ENCODE data around the gene RANBP10.
"Not testable (repeated sequence)": the region's sequence is repeated elsewhere in the genome, so short reads cannot be mapped to it uniquely, and the experiment has no call there.

RANBP10 gene

DNA sequence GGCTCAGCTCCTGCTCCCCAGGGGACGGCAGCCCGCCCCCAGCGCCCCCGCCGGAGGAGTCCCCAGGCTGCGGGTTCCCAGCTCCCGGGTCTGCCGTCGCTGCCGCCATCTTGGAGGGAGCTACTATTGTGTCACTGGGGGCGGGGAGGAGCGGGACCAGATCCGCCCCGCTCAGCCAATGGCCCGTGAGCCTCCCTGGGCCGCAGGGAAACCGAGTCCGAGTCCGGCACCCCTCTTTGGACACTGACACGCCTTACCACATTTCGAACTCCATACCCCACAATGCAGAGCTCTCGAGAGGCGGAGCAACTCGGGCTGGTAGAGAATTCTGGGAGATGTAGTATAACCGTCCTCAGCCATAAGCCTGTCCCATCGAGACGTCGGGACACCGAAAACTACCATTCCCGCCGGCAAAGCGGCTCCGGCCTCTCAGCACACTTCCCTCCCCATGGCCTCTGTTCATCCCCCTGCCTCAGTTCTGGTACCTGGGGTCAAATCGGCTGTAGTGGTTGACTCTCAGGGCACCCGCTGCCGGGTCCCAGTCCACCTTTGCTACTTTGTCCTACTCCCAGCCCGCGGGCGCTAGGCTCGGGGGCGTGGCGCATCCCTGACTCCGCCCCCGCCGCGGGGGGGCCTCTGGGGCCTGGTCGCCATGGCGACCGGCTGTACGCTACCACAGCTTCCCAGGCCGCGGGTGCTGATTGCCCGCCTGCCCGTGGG, at the start of gene RANBP10, which contains the start of gene TSNAXIP1:
TSS of gene RANBP10 (minus strand) at position 133 of the 720 bp plus-strand sequence. CDS start at position 109, 24 bp downstream.
TSS of gene TSNAXIP1 (plus strand) at position 462 of the 720 bp plus-strand sequence. CDS start 261 bp downstream, outside the sequence.
- DNase-seq = peak; percentile 99

DNA sequence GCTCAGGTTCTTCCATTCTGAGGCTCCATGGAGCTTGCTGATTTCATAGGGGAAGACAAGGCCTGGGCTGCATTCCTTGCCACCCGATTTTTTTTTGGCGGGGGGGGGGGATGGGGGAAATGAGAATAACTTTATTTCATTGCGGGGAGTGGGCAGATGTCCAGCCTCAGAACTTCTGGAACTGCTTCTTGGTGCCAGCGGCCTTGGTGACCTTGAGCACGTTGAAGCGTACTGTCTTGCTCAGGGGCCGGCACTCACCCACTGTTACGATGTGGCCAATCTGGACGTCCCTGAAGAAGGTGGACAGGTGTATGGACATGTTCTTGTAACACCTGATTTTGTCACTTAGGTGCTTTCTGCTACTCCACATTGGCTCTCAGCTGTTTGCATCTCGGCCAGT, 49.4 kb upstream of the RANBP10 start:
- DNase-seq = no peak

DNA sequence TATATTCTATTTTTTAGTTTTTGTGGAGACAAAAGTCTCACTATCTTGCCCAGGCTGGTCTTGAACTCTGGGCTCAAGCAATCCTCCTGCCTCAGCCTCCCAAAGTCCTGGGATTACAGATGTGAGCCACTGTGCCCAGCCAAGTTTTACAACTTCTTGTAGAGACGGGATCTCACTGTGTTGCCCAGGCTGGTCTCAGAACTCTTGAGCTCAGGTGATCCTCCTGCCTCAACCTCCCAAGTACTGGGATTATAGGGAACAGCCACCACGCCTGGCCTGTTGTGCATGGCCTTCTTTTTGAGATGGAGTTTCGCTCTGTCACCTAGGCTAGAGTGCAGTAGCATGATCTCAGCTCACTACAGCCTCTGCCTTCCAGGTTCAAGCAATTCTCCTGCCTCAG, 47.3 kb upstream of the RANBP10 start:
- no peak for DNase-seq

DNA sequence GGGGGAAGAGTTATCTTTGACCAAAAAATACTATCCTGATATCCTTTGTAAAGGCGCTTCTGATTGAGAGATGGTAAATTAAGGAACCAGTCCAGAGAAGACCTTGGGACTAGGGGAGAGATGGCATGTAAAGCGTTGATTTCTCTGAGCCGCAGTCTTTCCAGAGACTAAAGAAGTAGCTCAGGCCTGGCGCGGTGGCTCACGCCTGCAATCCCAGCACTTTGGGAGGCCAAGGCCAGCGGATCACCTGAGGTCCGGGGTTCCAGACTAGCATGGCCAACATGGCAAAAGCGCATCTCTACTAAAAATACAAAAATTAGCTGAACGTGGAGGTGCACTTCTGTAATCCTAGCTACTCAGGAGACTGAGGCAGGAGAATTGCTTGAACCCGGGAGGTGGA, 41.8 kb upstream of the RANBP10 start:
- no peak for DNase-seq

DNA sequence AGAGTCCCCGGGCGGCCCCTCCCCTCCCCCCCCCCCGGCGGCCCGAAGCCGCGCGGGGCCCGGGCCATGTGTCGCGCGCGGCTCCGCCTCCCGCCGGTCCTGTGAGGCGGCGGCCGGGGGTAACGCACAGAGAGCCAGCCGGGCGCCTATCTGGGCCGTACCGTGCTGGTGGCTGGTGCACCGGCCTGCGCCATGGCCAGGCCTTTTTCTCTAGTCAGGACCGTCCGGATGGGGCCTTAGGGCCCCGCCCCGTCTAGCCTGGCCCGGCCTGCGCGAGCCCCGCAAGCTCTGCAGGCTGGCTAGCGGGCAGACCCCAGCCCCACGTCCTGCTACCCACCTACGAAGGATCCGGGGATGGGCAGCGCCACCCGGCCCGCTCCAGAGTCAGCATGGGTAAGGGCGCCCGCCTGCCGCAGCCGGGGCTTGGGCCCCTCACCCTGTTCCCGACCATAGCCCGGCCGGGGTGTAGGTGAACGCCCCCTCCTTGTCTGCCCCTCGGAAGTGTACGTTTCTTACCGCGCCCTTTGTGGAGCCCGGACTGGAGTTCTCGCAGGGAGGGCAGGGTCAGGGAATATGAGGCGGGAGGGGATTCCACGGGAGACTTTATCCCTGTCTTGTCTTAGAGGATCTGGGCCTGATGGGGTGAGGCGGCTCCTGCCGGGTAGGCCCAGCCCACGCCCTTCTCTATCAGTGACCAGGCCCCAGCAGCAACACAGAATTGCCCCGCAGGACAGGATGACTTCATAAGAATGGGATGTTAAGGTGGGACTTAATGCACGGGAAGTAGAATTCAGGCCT, 40.9 kb upstream of the RANBP10 start, which contains the start of gene CENPT:
TSS of gene CENPT (minus strand) at position 630 of the 798 bp plus-strand sequence. CDS start 13,834 bp downstream, outside the sequence.
- DNase-seq = peak; percentile 69

DNA sequence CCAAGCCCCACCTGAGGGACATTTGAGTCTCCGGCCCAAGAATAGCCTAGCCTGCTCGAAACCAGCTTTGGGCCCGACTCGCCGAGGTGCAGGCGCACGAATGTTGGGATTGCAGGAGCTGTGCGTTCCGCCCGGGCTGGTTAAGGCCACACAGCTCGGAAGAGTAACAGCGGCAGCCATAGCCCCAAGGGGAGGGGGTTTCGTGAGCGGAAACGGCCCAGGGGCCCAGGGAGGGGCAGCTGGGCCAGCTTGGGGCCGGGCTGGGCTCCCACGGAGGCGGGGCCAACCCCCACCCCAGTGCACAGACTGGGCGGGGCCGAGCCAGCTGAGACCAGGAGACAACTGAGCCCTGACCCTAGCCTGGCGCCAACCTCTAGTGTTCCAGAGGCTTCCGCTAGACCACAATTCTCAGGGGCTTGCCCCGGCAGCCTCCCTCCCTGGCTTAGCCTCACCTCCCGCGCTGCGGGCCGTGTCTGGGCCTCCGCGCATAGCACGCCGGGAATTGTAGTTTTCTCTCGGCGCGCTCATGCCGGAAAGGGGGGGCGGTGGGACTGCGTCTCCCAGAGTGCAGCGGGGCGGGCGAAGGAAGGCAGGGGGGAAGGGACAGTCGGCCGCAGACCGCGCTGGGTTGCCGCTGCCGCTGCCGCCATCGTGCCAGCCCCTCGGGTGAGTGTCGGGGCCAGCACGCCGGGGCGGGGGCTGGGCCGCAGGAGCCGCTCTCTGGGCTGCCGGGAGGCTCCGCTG, 40.1 kb upstream of the RANBP10 start, which contains the start of gene NUTF2:
TSS of gene NUTF2 (plus strand) at position 614 of the 744 bp plus-strand sequence. CDS start 18,198 bp downstream, outside the sequence.
- peak; percentile 96 for DNase-seq

DNA sequence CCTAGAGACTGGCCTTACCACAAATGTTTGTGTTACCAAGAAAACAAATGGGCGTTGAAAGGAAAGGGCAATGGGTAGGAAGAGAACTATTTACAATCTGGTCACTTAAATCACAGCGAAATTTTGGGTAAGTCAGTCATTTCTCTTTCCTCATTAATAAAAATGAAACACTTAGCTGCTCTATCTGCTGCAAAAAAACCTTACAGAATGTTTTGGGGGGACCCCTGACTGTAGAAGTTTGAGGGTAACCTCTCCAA, 39.6 kb upstream of the RANBP10 start:
- no peak for DNase-seq

DNA sequence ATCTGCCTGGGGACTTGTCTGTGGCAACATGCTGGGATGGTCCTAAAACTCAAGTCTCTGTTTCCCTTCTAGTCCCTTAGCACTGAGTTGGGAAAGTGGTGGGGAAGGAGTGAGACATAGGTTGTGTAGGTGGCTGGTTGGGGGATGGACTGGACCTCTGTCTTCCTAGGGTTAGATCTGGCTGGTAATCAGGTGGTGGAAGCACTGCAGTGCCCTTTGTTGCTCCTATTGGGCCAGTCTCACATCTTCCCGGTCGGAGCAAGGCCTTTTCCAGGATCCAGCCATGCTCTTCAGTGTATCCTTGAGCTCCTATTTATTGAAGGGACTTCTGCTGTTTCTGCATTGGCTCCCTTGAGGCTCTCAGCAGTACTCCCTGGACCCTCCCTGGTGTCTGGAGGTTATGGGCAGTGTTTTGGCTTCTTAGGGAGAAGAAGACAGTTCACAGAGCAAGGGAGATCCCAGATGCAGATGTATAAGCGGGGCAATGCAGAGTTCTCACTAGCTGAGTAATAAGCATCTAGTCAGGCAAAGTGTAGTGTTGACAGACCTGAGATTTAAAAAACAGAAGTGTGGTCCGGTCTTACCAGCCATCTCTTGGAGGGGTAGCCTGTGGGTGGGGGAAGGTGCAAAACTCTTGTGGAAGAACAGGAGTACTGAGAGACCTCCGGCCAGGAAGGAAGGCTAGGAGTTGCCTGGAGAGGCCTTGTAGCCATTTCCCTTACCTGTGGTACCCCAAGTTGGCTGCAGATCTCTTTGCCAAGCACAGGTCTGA, 39.1 kb upstream of the RANBP10 start:
- no peak for DNase-seq

DNA sequence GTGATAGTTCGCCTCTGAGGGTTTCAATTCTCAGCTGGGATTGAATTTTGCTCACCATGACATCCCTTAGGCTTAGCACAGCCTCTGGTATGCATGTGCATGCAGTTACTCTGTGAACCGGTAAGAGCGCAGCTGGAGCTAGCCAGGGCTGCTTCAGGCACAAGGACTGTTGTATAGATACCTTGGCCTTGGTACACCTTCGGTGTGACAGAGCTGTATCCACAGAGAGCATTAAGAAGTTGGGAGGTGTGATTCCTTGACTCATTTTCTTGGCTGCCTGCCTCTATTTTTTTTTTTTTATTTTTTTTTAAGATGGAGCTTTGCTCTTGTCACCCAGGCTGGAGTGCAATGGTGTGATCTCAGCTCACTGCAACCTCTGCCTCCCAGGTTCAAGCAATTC, 38.1 kb upstream of the RANBP10 start:
- peak; percentile 35 for DNase-seq

DNA sequence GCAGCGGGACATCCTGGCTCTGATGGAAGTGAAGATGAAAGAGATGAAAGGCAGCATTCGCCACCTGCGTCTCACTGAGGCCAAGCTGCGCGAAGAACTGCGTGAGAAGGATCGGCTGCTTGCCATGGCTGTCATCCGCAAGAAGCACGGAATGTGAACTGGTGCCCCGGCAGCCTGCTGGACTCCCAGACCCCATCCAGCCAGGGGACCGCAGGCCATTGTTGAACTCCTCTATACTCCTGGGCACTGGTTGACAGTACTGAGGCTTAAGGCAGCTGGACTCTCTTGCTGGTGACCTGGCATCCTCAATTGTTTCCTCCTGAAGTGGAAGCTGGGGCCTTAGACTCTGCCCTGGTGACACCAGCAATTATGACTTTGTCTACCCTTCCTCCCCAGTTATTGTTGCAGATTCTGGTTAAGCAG, 37.0 kb upstream of the RANBP10 start:
- DNase-seq = no peak

DNA sequence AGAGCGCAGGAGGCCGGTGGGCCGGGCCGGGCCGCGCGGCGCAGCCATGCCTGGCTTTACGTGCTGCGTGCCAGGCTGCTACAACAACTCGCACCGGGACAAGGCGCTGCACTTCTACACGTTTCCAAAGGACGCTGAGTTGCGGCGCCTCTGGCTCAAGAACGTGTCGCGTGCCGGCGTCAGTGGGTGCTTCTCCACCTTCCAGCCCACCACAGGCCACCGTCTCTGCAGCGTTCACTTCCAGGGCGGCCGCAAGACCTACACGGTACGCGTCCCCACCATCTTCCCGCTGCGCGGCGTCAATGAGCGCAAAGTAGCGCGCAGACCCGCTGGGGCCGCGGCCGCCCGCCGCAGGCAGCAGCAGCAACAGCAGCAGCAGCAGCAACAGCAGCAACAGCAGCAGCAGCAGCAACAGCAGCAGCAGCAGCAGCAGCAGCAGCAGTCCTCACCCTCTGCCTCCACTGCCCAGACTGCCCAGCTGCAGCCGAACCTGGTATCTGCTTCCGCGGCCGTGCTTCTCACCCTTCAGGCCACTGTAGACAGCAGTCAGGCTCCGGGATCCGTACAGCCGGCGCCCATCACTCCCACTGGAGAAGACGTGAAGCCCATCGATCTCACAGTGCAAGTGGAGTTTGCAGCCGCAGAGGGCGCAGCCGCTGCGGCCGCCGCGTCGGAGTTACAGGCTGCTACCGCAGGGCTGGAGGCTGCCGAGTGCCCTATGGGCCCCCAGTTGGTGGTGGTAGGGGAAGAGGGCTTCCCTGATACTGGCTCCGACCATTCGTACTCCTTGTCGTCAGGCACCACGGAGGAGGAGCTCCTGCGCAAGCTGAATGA, 36.4 kb upstream of the RANBP10 start:
- DNase-seq = peak; percentile 58

DNA sequence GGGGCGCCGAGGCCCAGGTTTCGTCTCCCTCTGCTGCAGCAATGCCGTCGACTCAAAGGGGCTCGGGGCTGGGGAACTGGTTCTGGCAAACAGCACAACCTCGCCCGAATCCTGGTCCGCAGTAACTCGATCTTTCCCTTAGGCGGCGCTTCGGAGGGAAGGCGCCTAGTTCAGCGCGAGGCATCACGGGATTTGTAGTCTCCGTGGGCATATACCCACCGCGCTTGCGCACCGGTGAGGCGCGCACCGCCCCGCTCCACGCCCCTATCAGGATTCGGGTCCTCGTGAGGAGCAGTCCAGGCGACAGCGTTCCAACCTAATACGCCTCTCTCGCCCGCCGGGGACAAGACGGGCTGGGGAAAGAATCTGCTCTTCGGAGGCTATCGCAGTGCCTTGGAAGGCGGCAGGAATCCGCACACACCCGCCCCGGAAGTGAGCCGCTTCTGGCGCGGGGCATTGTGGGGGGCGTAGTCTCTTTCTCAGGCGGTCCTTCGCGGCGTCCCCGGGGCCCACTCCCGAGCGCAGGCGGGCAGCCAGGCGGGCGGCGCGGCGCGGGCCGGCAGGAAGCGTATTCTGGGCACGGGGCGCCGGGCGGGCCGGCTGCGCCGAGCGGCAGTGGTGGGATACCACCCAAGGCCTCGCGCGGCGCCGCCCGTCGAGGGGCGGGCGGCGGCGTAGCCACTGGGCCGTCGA, 35.6 kb upstream of the RANBP10 start, which contains the start of gene THAP11:
TSS of gene THAP11 (plus strand) at position 505 of the 693 bp plus-strand sequence. CDS start 235 bp downstream, outside the sequence.
- peak; percentile 94 for DNase-seq

DNA sequence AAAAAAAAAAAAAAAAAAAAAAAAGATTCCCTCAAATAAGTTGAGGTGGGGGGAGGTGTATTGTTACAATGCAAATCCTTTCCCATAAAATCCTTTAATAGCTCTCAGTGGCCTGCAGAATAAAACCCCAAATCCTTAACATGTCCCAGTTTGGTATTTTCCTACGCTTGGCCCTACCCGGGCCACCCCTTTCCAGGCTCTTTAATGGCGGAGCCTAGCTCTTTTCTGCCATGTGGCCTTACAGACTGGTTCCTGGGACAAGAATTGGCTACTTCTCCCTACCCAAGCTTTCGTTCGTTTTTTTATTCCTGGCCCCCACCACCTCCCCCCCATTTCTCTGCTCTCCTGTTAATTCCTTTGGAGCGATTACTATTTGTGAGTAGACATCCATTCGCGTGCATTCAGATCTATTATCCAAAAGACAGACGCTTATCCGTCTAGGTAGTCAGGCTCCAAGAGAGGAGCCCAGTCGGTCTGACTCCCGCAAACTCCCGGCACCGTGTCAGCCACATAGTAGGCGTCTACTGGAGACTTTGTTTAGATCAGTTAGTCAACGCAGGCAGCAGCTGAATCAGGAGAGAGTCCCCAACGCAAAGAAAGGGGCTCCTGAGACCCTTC, 34.9 kb upstream of the RANBP10 start:
- DNase-seq = no peak

DNA sequence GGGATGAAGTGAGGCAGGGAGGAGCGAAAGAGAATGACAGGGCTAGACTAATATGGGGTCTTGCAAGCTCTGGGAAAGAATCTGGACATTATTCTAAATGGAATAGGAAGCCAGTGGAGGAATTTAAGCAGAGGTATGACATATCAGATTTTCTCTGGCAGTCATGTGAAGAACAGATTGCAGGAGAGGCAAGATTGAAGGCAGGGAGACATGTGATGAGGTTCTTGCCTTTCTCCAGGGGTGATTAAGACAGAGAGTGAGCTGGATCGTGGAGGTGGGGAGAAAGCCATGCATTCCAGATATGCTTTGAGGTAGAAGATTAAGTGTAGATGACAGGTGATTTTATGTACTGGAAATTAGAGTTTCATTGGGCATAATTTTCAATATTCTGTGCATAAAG, 31.5 kb upstream of the RANBP10 start:
- DNase-seq = no peak

DNA sequence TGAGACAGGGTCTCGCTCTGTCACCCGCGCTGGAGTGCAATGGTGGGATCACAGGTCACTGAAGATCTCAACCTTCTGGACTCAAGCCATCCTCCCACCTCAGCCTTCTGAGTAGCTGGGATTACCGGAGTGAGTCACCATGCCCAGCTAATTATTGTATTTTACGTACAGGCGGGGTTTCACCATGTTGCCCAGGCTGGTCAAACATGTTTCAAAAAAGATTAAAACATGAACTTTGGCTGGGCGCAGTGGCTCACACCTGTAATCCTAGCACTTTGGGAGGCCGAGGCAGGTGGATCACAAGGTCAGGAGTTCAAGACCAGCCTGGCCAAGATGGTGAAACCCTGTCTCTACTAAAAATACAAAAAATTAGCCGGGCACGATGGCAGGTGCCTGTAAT, 30.8 kb upstream of the RANBP10 start:
- DNase-seq = not testable (repeated sequence)

DNA sequence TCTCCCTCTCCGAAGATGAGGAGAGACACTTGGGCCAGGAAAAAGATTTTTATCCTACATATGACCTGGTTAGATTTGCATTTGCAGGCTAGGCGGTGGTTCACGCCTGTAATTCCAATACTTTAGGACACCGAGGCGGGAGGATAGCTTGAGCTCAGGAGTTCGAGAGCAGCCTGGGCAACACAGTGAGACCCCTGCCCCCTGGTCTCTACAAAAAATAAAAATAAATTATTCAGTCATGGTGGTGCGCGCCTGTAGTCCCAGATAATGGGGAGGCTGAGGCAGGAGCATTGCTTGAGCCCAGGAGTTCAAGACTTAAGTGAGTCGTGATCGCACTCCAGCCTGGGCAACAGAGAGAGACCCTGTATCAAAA, 27.9 kb upstream of the RANBP10 start:
- no peak for DNase-seq

DNA sequence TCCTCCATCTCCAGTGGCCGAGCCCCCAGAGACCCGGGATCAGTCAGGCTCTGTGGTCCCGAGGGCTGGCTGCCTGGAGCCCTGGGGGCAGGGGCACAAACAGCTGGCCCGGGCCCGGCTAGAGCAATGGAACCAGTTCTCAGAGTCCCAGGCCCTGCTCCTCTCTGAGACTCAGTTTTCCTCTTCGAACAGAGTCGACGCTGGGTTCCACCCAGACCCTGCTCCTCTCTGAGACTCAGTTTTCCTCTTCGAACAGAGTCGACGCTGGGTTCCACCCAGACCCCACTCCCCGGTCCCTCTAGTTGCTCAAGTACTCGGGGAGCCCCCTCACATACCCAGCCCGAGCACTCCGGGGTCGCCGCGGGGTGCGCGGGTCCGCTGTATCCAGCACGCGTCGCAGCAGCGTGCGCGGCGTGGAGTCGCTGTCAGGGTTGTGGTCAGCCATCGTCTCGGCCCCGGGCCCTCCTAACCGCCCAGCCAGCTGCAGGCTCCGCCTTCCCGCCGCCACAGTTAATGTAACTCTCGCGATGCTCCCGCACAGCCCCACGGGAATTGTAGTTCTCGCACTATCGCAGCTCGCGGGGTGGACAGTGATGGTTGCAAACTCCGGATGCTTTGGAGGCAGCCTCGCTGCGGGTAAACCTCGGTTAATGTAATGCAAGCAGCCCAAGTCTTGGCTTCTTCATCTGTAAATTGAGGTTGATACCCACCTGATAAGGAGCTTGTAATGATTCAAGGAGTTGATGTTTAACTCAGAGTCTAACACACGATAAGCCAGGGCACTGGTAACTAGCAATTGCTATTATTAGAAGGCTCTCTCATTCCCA, 27.3 kb upstream of the RANBP10 start:
- peak; percentile 88 for DNase-seq

DNA sequence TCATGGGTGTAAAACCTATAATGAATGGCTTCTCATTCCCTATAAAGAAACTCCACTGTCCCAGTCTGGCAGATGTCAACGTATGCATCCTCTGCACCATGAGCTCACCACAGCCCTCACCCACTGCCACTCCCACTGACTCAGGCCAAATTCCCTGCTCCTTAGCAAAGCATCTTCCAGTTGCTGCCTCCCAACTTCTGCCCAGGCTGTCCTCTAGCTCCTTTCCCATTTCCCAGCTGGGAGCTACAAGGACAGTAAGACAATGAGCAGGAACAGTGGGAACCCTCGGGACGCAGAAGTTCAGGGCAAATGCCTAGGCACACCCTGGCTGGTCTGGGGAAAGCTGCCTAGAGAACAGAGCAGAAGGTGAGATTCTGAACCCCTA, 26.7 kb upstream of the RANBP10 start:
- DNase-seq = peak; percentile 74

DNA sequence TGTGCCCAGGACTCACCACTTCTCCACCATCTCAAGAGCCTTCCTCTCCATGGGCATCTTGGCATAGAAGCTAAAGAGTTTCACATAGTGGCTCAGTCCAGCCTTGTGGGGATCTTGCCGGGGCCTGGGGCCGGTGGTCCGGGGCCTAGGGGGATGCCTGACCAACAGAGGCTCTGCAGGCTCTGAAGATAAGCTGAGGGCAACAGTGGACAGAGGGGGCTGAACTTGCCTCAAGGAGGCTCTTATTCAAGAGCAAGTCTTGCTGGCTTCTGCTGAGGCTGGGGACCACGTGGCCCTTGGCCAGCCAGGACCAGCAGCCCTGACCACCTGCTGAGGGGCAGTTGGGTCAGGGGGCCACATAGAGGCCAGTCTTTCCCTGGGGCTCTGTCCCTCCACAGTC, 22.3 kb upstream of the RANBP10 start:
- DNase-seq = no peak
